H1 (cell line): ENCODE measurements around the gene PRR27.

Source experiments
- BACH1 ChIP-seq: IDR thresholded peaks from 2 replicates; pipeline ENCODE4 v1.6.1; 2012; ENCODE audit warnings: low read length, improper control_type of control experiment
- CHD2 ChIP-seq: IDR thresholded peaks from 2 replicates; pipeline ENCODE4 v1.6.1; 2012; ENCODE audit warnings: low read length, improper control_type of control experiment
- EGR1 ChIP-seq: IDR thresholded peaks from 2 replicates; pipeline ENCODE4 v1.6.1; 2011; ENCODE audit warnings: low read depth, low read length, borderline replicate concordance
- EP300 ChIP-seq, 2 experiments: IDR thresholded peaks; 1 replicate in 1 of 2; 2 replicates in 1 of 2; pipeline ENCODE4 v1.6.1; 2011 to 2012; ENCODE audit warnings: low read depth in 2 of 2, low read length in 2 of 2, mild to moderate bottlenecking in 2 of 2, borderline replicate concordance in 1 of 2, inconsistent platforms in 1 of 2, moderate library complexity in 1 of 2
- EZH2 ChIP-seq: fragments of 200-600 bp; sonication (generic); IDR thresholded peaks from 2 replicates; pipeline ENCODE4 v1.7.1; 2012; ENCODE audit warnings: low read depth, mild to moderate bottlenecking, moderate library complexity, low read length, inconsistent platforms; ENCODE audit not compliant: severe bottlenecking
- GABPA ChIP-seq: IDR thresholded peaks from 2 replicates; pipeline ENCODE4 v1.6.1; 2011; ENCODE audit warnings: mild to moderate bottlenecking, low read length, moderate library complexity, borderline replicate concordance; ENCODE audit not compliant: insufficient read depth
- POLR2A ChIP-seq, 2 experiments: IDR thresholded peaks; 1 replicate in 1 of 2; 2 replicates in 1 of 2; pipeline ENCODE4 v1.6.1; 2011; ENCODE audit warnings: low read depth in 2 of 2, low read length in 2 of 2, mild to moderate bottlenecking in 2 of 2; ENCODE audit errors: control extremely low read depth in 1 of 2
- RAD21 ChIP-seq, 2 experiments: IDR thresholded peaks in 1 of 2; conservative IDR thresholded peaks in 1 of 2; 2 replicates each; pipeline ENCODE4 v1.6.1; 2011; ENCODE audit warnings: low read depth in 2 of 2, low read length in 2 of 2, improper control_type of control experiment in 1 of 2, inconsistent platforms in 1 of 2, mild to moderate bottlenecking in 1 of 2, moderate library complexity in 1 of 2
- RFX5 ChIP-seq: IDR thresholded peaks from 2 replicates; pipeline ENCODE4 v1.6.1; 2011; ENCODE audit warnings: low read depth, low read length, improper control_type of control experiment, borderline replicate concordance
- RNF2 ChIP-seq: fragments of 200-900, 300-1000 bp; sonication (generic); IDR thresholded peaks from 2 replicates; pipeline ENCODE4 v1.7.1; 2016; ENCODE audit warnings: borderline replicate concordance, low read depth, mild to moderate bottlenecking, antibody characterized with exemption, low read length; ENCODE audit not compliant: poor library complexity, severe bottlenecking; ENCODE audit errors: missing control alignments
- RXRA ChIP-seq: IDR thresholded peaks from 2 replicates; pipeline ENCODE4 v1.6.1; 2011; ENCODE audit warnings: low read depth, mild to moderate bottlenecking, low read length, moderate library complexity; ENCODE audit not compliant: insufficient read depth
- SRF ChIP-seq: IDR thresholded peaks from 2 replicates; pipeline ENCODE4 v1.6.1; 2011; ENCODE audit warnings: mild to moderate bottlenecking, low read depth, low read length, moderate library complexity
- TF ChIP-seq, protein P1 (sequence below), 3 experiments: IDR thresholded peaks; 1 replicate in 2 of 3; 2 replicates in 1 of 3; pipeline versions ENCODE4 v1.5.1 to v1.6.1; 2011; ENCODE audit warnings: low read length in 3 of 3, mild to moderate bottlenecking in 3 of 3, inconsistent platforms in 2 of 3, low read depth in 1 of 3, moderate library complexity in 1 of 3; ENCODE audit not compliant: insufficient read depth in 1 of 3; ENCODE audit errors: control extremely low read depth in 1 of 3

DNA sequence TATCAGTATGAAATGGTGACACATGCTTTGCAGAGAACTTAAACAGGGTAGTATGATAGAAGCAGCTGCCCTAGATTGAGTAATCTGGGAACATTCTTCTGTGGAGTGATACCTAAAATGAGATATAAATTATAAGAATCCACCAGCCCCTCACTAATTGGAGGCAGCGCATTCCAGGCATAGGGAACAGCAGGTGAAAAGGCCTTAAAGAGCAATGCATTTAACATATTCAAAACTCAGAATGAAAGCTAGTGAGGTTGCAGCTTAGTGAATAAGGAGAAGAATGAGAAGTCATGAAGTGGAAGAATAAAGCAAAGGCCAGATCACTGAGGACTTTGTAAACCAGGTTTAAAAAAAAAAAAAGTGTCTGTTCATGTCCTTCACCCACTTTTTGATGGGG is 36.5 kb downstream of the PRR27 start:
- TF ChIP-seq BACH1 = no peak
- TF ChIP-seq RXRA = no peak
- no peak for TF ChIP-seq EGR1
- no peak for TF ChIP-seq POLR2A (IDR thresholded peaks at IDR 0.05; ENCODE audit: control extremely low read depth in 1 of 2, low read depth in 2 of 2, low read length in 2 of 2)
- TF ChIP-seq, protein P1, sequence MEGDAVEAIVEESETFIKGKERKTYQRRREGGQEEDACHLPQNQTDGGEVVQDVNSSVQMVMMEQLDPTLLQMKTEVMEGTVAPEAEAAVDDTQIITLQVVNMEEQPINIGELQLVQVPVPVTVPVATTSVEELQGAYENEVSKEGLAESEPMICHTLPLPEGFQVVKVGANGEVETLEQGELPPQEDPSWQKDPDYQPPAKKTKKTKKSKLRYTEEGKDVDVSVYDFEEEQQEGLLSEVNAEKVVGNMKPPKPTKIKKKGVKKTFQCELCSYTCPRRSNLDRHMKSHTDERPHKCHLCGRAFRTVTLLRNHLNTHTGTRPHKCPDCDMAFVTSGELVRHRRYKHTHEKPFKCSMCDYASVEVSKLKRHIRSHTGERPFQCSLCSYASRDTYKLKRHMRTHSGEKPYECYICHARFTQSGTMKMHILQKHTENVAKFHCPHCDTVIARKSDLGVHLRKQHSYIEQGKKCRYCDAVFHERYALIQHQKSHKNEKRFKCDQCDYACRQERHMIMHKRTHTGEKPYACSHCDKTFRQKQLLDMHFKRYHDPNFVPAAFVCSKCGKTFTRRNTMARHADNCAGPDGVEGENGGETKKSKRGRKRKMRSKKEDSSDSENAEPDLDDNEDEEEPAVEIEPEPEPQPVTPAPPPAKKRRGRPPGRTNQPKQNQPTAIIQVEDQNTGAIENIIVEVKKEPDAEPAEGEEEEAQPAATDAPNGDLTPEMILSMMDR (IDR thresholded peaks at IDR 0.05; ENCODE audit: control extremely low read depth in 1 of 3, insufficient read depth in 1 of 3, low read depth in 1 of 3, low read length in 3 of 3) = no peak
- TF ChIP-seq EZH2 = no peak
- no peak for TF ChIP-seq RFX5
- no peak for TF ChIP-seq SRF
- TF ChIP-seq RNF2 = no peak
- no peak for TF ChIP-seq CHD2
- TF ChIP-seq GABPA = no peak
- TF ChIP-seq RAD21 (IDR thresholded peaks at IDR 0.05 in 1 of 2, conservative IDR thresholded peaks at IDR 0.05 in 1 of 2; ENCODE audit: low read depth in 2 of 2, low read length in 2 of 2) = no peak
- TF ChIP-seq EP300 (IDR thresholded peaks at IDR 0.05; ENCODE audit: borderline replicate concordance in 1 of 2, low read depth in 2 of 2, low read length in 2 of 2) = no peak
